HG02763 (cell line): ENCODE results near the gene ANK3.

ENCODE experiments used
- ATAC-seq: cut with Tn5 transposase; IDR thresholded peaks from one replicate; pipeline ENCODE4 v1.9.1; 2021; ENCODE audit warnings: mild to moderate bottlenecking, moderate library complexity; ENCODE audit not compliant: unreplicated experiment

ANK3 gene

GRCh38 chr10:60414111-60414510 is 24.4 kb upstream of the ANK3 start:
- no peak for ATAC-seq

- ATAC-seq, result no peak
Observed at GRCh38 chr10:60413306-60414012, 23.8 kb upstream of the ANK3 start.

DNA sequence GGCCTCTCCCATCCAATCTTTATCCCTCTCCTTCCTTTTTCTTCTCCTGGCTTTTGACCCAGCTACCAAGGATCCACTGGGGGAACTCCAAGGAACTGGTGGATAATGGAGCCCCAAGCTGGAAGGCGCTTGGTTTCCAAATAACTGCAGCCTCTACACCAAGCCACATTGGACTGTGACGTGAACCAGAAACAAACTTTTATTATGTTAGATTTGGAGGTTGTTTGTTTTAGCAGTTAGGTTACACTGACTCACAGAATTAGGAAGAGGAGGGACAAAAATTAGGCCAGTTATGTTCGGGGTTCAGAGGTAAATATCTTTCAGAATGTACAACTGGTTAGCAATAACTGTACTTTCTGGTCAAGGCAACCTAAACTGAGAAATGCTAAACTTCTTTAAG is 21.3 kb upstream of the ANK3 start:
- no peak for ATAC-seq

GRCh38 chr10:60409202-60409601 is 19.5 kb upstream of the ANK3 start:
- no peak for ATAC-seq

DNA sequence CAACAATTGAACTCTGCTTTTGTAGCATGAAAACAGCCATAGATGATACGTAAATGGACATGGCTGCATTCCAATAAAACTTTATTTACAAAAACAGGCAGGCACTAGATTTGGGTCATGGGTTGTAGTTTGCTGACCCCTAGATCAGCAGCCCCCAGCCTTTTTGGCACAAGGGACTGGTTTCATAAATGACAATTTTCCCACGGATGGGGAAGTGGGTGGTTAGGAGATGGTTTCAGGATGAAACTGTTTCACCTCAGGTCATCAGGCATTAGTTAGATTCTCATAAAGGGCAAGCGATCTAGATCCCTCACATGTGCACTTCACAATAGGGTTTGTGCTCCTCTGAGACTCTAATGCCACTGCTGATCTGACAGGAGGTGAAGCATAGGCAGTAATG is 16.5 kb upstream of the ANK3 start:
- no peak for ATAC-seq

GRCh38 chr10:60405172-60405571 is 15.5 kb upstream of the ANK3 start:
- ATAC-seq, result no peak

DNA sequence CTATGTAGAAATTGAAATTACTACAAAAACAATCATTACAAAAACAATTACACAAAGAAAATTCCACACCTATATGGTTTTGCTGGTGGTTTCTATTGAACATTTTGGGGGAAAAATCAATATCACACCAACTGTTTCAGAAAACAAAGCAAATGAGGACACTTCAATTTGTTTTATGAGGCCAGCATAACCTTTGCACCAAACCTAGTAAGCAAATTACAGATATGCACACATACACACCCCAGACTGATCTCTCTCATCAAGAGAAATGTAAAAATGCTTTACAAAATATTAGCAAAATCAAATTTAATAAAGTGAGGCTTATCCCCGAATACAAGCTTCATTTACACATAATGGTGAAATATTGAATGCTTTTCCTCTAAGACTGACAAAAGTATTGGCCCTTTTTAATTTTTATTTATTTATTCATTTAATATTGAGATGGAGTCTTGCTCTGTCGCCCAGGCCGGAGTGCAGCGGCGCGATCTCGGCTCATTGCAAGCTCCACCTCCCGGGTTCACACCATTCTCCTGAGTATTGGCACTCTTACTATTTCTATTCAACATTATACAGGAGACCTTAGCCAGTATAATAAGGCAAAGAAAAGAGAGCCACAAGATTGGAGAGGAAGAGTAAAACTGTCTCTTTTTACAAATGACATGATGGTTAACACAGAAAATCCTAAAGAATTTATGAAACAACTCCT is 13.6 kb upstream of the ANK3 start:
- no peak for ATAC-seq

- ATAC-seq, result no peak
Observed at GRCh38 chr10:60400366-60400765, 10.7 kb upstream of the ANK3 start.

- no peak for ATAC-seq
Observed at GRCh38 chr10:60399328-60399727, 9.7 kb upstream of the ANK3 start.

DNA sequence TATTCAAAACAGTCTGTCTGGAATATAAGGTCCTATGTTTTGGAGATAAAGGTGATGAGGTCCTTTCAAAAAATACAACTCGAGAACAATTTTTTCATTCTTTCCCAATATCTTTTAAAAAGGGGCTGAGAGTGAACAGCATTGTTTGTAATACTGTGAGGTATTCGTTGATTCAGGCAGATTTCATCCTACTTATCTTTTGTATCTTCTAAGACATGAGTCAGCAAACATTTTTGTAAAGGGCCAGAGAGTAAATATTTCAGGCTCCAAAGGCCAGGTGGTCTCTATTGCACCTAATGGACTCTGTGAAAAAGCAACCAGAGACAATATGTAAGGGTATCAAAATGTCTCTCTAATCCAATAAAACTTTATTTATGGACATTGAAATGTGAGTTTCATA is 8.1 kb upstream of the ANK3 start:
- no peak for ATAC-seq

GRCh38 chr10:60396766-60397165 is 7.1 kb upstream of the ANK3 start:
- ATAC-seq, result no peak

DNA sequence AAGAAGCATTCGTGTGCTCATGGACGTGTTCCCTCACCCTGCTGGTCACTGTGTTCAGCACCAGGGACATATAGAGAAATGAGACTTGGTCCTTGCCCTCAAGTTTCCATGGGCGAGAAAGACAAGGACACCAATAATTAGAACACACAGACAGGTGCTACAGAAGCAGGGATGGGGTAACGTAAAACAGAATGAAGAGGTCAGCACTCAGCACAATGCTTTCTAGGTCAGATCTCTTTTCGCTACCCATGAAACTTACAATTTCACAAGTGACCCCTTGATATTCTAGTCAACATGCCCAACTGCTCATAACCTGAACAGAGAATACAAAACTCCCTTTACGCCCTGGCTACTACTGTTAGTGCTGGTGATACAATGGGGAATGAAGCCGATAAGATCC is 6.0 kb upstream of the ANK3 start:
- ATAC-seq, result no peak

GRCh38 chr10:60394446-60394845 is 4.8 kb upstream of the ANK3 start:
- ATAC-seq, result no peak

GRCh38 chr10:60390224-60390626 is 550 bp upstream of the ANK3 start:
- ATAC-seq, result no peak

DNA sequence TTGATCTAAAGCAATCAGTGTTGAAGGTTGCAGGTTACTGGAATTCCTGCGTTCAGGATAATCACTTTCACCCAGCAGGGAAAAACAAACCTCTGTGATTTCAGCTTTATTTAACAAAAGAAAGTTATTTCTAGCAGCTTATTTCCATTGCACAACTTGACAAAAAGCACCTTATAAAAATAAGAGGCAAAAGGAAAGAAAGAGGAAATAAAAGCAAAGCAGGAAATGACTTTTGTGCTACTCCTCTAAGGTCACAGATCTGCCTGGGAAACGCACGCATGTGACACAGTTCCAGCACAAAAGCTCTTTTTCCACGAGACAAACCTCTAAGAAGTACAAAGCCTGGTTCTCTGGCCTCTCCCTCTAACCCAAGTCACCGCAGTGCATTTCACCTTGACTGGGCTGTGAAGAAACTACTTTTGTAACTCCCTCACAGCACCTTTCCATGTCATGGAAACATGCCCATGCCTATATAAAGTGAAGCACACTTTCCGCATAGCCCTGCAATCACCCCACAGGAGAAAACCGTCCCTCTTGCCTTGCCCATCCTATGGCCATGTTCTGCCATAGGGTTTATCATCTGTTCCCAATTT is 870 bp downstream of the ANK3 start:
- no peak for ATAC-seq

DNA sequence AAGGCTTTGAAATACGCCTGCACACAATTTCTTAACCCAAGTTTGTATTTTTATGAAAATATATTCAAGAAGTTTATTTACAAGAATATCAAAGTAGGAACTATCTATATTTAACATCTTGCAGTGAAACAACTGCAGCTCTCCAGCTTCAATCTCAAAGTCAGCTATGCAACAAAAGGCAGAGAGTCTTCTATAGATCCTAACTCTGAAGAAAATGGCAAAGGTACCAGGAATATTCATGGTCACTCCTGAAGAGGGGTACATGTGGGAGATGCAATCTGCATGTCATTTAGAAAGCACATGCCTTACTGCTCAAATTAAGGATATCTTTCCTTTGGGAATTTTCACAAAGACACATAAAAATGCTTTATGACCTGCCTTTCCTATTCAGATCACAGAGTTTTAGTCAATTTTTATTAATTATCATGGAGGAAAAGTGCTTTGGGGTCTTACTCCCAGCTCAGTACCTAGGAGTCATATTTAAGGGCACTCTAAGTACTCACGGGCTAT is 1.5 kb downstream of the ANK3 start:
- ATAC-seq, result no peak

GRCh38 chr10:60387531-60387930 is 2.1 kb downstream of the ANK3 start:
- no peak for ATAC-seq

GRCh38 chr10:60385399-60385738 is 4.3 kb downstream of the ANK3 start:
- no peak for ATAC-seq

DNA sequence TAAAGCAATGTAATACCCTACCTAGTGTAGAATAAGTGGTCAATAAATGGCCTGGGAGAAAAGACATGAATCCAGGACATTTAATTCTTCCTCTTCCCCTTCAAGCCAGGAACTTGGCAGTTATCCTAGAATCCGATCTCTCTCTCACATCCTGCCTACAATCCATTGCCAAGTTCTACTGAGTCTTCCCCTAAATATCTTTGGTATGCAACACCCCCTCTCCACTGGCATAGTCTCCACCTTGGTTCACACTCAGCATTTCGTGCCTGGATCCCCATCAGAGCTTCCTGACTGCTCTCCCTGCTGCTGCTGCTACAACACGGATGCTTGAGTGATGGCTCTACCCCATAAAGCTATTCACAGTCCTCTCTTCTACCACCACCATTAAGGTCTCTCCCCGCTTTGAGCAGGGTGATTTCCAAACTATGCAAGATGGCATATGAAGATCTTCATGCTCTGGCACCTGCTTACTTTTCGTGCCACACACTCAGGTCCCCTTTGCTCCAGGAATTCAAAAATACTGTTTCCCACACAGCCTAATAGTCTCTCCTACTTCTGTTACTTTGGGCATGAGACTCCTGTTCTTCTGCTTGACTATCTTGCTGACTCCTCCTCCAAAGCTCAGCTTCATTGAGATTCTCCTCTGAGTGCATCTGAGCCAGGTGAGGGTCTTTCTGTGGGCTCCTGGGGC is 4.8 kb downstream of the ANK3 start:
- no peak for ATAC-seq

GRCh38 chr10:60384011-60384410 is 5.7 kb downstream of the ANK3 start:
- ATAC-seq, result no peak

DNA sequence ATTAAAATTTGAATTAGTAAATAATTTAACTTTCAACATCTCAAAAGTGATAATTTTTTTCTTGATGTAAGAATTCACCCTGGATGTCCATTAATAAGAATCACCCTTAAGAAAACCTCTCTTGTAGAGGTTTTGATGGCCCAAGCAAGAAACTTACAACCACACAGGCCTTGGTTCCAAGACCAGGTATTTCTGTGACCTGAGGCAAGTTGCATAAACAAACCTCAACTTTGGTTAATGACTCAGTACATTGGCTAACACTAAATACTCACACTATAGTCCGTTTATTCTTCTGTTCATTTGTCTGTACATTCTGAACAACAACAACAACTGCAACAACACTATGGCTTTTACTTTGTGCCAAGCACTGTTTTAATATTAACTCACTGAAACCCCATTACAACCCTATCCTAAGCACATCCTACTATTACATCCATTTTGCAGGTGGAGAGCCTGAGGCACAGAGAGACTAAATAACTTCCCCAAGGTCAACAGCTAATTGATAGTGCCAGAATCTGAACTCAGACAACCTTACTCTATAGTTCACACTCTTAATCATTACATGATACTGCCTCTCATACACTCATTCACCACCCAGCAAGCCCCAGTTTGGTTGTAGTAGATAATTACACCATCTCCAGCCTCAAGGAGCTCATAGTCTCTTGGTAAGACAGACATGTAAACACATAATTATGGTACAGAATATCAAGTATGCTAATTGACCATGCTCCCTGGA is 6.6 kb downstream of the ANK3 start:
- no peak for ATAC-seq
